Gastroesophageal sphincter (tissue), 4 donors: ENCODE measurements around the gene PGA3. TPM values are rescaled to one million over a fixed set of nuclear protein-coding genes. Genes with fewer than 3 reads are reported as not detected.

ENCODE experiments used
- ATAC-seq: fragments of 150-250 bp; one replicate; pipeline ENCODE4 v1.9.1; 2016; ENCODE audit warnings: mild to moderate bottlenecking, moderate library complexity
- H3K27ac ChIP-seq, 4 donors: fragments of 200-600 bp; sonication (generic) in 3 of 4; 1 replicate in 3 of 4; 2 replicates in 1 of 4; pipeline ENCODE4 v1.5.1; 2016 to 2019
- H3K27me3 ChIP-seq: fragments of 200-600 bp; sonication (generic); one replicate; pipeline ENCODE4 v1.5.1; 2019
- H3K36me3 ChIP-seq, 2 donors: fragments of 200-600 bp; sonication (generic); one replicate each; pipeline ENCODE4 v1.5.1; 2019; ENCODE audit warnings: control low read depth in 1 of 2
- H3K4me1 ChIP-seq, 3 donors: fragments of 200-600 bp; sonication (generic); 1 replicate in 2 of 3; 2 replicates in 1 of 3; pipeline ENCODE4 v1.5.1; 2016 to 2019; ENCODE audit warnings: control low read depth in 2 of 3
- H3K4me3 ChIP-seq, 2 donors: fragments of 200-600 bp; sonication (generic); one replicate each; pipeline ENCODE4 v1.5.1; 2019; ENCODE audit warnings: mild to moderate bottlenecking in 1 of 2, moderate library complexity in 1 of 2
- H3K9me3 ChIP-seq, 3 donors: fragments of 200-600 bp; sonication (generic); one replicate each; pipeline ENCODE4 v1.5.1; 2017 to 2019; ENCODE audit warnings: control low read depth in 2 of 3
- EP300 ChIP-seq: sonication (generic); formaldehyde crosslinking; IDR thresholded peaks from one replicate; pipeline ENCODE4 v1.6.1; 2017; ENCODE audit warnings: antibody characterized with exemption, mild to moderate bottlenecking
- POLR2A ChIP-seq, 2 donors: fragments of 450-650 bp; IDR thresholded peaks; one replicate each; pipeline ENCODE4 v1.6.1; 2017; ENCODE audit warnings: antibody characterized with exemption in 2 of 2, mild to moderate bottlenecking in 2 of 2, moderate library complexity in 1 of 2
- POLR2AphosphoS5 ChIP-seq: sonication (generic); formaldehyde crosslinking; IDR thresholded peaks from one replicate; pipeline ENCODE4 v1.6.1; 2017; ENCODE audit warnings: antibody characterized with exemption
- WGBS, 2 donors: methylation state at CpG; one replicate each; pipeline ENCODE4 v1.1.5; 2018; ENCODE audit warnings: low coverage in 1 of 2; 5-methylcytosine and 5-hydroxymethylcytosine counted together
- total RNA-seq, 4 donors: library from RNA; depleted of rRNA; stranded (reverse); fragments of >200 nt; gene quantifications; one replicate each; pipeline ENCODE4 v1.1.0, GENCODE V29; 2016
- TF ChIP-seq, protein P1 (sequence below), 4 experiments: fragments of 200-600 bp in 2 of 4; fragments of 450-650 bp in 2 of 4; sonication (generic) in 1 of 4; IDR thresholded peaks; one replicate each; pipeline ENCODE4 v1.5.1; 2017 to 2019; ENCODE audit warnings: antibody characterized with exemption in 4 of 4, mild to moderate bottlenecking in 2 of 4, moderate library complexity in 2 of 4

Gene PGA3
- total RNA-seq, 4 donors from 2014 or later: 0.81 TPM; not detected in 3

- Histone ChIP-seq H3K27ac (peak overlapping the region in 3 of 4 donors; percentile 83 to 99 (median 98)), H3K36me3 (peaks cover 0 to 4% of the 10 kb centered on the region in 2 donors), H3K4me3 (no peak overlapping the region), H3K4me1 (peaks cover 8 to 58% (median 17%) of the 10 kb centered on the region in 3 donors), H3K27me3 (no peaks in the 10 kb centered on the region), H3K9me3 (peaks cover 0 to 12% (median 0%) of the 10 kb centered on the region in 3 donors)
- TF ChIP-seq, protein P1, sequence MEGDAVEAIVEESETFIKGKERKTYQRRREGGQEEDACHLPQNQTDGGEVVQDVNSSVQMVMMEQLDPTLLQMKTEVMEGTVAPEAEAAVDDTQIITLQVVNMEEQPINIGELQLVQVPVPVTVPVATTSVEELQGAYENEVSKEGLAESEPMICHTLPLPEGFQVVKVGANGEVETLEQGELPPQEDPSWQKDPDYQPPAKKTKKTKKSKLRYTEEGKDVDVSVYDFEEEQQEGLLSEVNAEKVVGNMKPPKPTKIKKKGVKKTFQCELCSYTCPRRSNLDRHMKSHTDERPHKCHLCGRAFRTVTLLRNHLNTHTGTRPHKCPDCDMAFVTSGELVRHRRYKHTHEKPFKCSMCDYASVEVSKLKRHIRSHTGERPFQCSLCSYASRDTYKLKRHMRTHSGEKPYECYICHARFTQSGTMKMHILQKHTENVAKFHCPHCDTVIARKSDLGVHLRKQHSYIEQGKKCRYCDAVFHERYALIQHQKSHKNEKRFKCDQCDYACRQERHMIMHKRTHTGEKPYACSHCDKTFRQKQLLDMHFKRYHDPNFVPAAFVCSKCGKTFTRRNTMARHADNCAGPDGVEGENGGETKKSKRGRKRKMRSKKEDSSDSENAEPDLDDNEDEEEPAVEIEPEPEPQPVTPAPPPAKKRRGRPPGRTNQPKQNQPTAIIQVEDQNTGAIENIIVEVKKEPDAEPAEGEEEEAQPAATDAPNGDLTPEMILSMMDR (IDR thresholded peaks at IDR 0.05): no peak
- TF ChIP-seq EP300: no peak
- no peak for ATAC-seq
- 80% methylated on average over 3 of the region's 3 CpGs; no CpG with 5 or more reads in 1 of the 2 donors for WGBS, 2 donors
Measured at GRCh38 chr11:61157743-61158142, 45.6 kb upstream of the PGA3 start.

- H3K9me3 ChIP-seq: peaks cover 0 to 12% (median 0%) of the 10 kb centered on the region in 3 donors
- H3K27me3 ChIP-seq: no peaks in the 10 kb centered on the region
- ATAC-seq: no peak
- TF ChIP-seq EP300 (no peak), POLR2AphosphoS5 (peak; percentile 30)
- TF ChIP-seq, protein P1 (IDR thresholded peaks at IDR 0.05): no peak
- H3K36me3 ChIP-seq: peaks cover 0 to 4% of the 10 kb centered on the region in 2 donors
- H3K27ac ChIP-seq: peak overlapping the region; percentile 67 to 99 (median 90)
- H3K4me1 ChIP-seq: peaks cover 5 to 47% (median 8%) of the 10 kb centered on the region in 3 donors
- 2 to 6% methylated on average over 3 of the region's 3 CpGs for WGBS, 2 donors
- H3K4me3 ChIP-seq: no peak overlapping the region
Measured at GRCh38 chr11:61158691-61159381, 44.5 kb upstream of the PGA3 start.

DNA sequence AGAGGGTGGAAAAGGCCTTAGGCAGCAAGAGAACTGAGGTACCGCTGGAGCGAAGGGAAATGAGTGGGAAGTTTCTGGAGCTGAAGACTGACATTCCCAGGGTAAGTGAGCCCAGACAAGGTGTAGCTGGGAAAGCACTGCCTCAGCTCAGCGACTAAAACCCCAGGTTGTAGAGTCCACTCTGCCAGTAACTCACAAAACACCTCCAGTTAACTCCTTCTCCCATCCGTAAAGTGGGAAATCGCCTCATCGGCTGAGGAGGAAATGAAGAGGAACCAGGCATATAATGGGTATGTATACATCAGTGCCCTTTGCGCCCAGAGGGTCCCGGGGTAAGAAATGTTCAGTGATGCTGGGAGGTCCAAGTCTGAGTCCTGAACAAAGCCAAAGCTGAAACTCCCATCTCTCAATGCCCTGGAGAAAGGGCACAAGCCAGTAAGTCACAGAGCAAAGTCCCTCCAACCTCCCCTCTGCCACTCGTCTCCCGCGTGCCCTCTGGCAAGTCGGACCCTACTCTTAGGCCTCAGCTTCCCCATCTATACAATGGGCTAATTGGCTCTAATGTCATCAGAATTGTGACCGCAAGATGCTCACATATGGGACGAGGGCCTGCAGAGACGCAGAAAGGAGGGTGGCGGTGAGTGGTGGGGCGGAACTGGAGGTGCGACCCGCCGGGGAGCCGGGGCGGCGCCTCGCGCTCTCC, 42.7 kb upstream of the PGA3 start:
- Histone ChIP-seq H3K27me3 (no peaks in the 10 kb centered on the region), H3K4me1 (peaks cover 5 to 43% (median 8%) of the 10 kb centered on the region in 3 donors), H3K4me3 (peak overlapping the region; percentile 61 to 84), H3K36me3 (no peaks in the 10 kb centered on the region), H3K9me3 (no peaks in the 10 kb centered on the region), H3K27ac (peak overlapping the region; percentile 80 to 99 (median 98))
- ATAC-seq: no peak
- WGBS, 2 donors: 31 to 40% methylated on average over 7 to 8 of the region's 25 CpGs
- TF ChIP-seq, protein P1 (IDR thresholded peaks at IDR 0.05): no peak
- TF ChIP-seq POLR2A (IDR thresholded peaks at IDR 0.05) (no peak), EP300 (no peak), POLR2AphosphoS5 (no peak)

- Histone ChIP-seq H3K4me1 (peaks cover 5 to 43% (median 8%) of the 10 kb centered on the region in 3 donors), H3K9me3 (no peaks in the 10 kb centered on the region), H3K36me3 (no peaks in the 10 kb centered on the region), H3K27ac (peak within 1 kb of the TSS; percentile 80 to 99 (median 98)), H3K27me3 (no peaks in the 10 kb centered on the region), H3K4me3 (peak within 1 kb of the TSS; percentile 61 to 84)
- peak; percentile 70 to 79 for TF ChIP-seq POLR2A (IDR thresholded peaks at IDR 0.05)
- TF ChIP-seq, protein P1 (IDR thresholded peaks at IDR 0.05): peak in 3 of 4 experiments; percentile 35 to 53 (median 43)
- peak; percentile 43 for TF ChIP-seq POLR2AphosphoS5
- no peak for TF ChIP-seq EP300
- peak; percentile 97 for ATAC-seq
- no CpG with 5 or more reads among the region's 85 CpGs for WGBS, 2 donors
Measured at GRCh38 chr11:61161190-61162091, 41.9 kb upstream of the PGA3 start, which contains the start of gene VPS37C. TSS of gene VPS37C (minus strand) at chr11:61161426. CDS start at chr11:61138829, 22,597 bp downstream.
